Ascending aorta (tissue), 2 donors: ENCODE measurements around the gene CCR2. TPM values are rescaled to one million over a fixed set of nuclear protein-coding genes. Genes with fewer than 3 reads are reported as not detected.

ENCODE experiments used
- DNase-seq, 2 donors: peaks; one replicate each; pipeline ENCODE4 v3.0.0-alpha.2; 2019; ENCODE audit warnings: low spot score in 2 of 2
- H3K27ac ChIP-seq, 2 donors: fragments of 200-600 bp; sonication (generic); one replicate each; pipeline ENCODE4 v1.5.1; 2016 to 2017; ENCODE audit warnings: mild to moderate bottlenecking in 1 of 2
- H3K27me3 ChIP-seq: fragments of 200-600 bp; sonication (generic); one replicate; pipeline ENCODE4 v1.5.1; 2017
- H3K36me3 ChIP-seq, 2 donors: fragments of 200-600 bp; sonication (generic); one replicate each; pipeline ENCODE4 v1.5.1; 2016
- H3K4me1 ChIP-seq, 2 donors: fragments of 200-600 bp; sonication (generic); one replicate each; pipeline ENCODE4 v1.5.1; 2016 to 2017; ENCODE audit warnings: mild to moderate bottlenecking in 1 of 2
- H3K4me3 ChIP-seq, 2 donors: fragments of 200-600 bp; sonication (generic); one replicate each; pipeline ENCODE4 v1.5.1; 2016 to 2017; ENCODE audit warnings: mild to moderate bottlenecking in 1 of 2
- H3K9me3 ChIP-seq, 2 donors: fragments of 200-600 bp; sonication (generic); one replicate each; pipeline ENCODE4 v1.5.1; 2016
- CTCF ChIP-seq, 3 experiments: fragments of 200-600 bp in 2 of 3; fragments of 450-650 bp in 1 of 3; sonication (generic) in 2 of 3; IDR thresholded peaks; one replicate each; pipeline ENCODE4 v1.5.1; 2016 to 2019; ENCODE audit warnings: antibody characterized with exemption in 3 of 3, mild to moderate bottlenecking in 1 of 3, moderate library complexity in 1 of 3
- intact Hi-C: fragments of 100-400 bp; cut with DNase I; formaldehyde crosslinking; loops from one replicate; pipeline ENCODE4 v1.15.1; 2023
- total RNA-seq: library from RNA; depleted of rRNA; stranded (reverse); fragments of >200 nt; gene quantifications from one replicate; pipeline ENCODE4 v1.1.0, GENCODE V29; 2016

The CCR2 gene
- total RNA-seq, 1 donor from 2014 or later = 0.11 TPM

- H3K27me3 ChIP-seq = no peaks in the 10 kb centered on the region
- intact Hi-C loops = no loop called here
- H3K4me3 ChIP-seq = no peak overlapping the region
- no peaks in the 10 kb centered on the region for H3K9me3 ChIP-seq
- TF ChIP-seq CTCF (IDR thresholded peaks at IDR 0.05) = no peak
- no peak overlapping the region for H3K27ac ChIP-seq
- DNase-seq = no peak
- H3K4me1 ChIP-seq = no peaks in the 10 kb centered on the region
- no peaks in the 10 kb centered on the region for H3K36me3 ChIP-seq
These were observed 41.3 kb downstream of the CCR2 start for GRCh38 chr3:46395210-46395661.

- DNase-seq = no peak
- intact Hi-C loops = no loop called here
- H3K27ac ChIP-seq = no peak overlapping the region
These were observed 42.0 kb downstream of the CCR2 start for GRCh38 chr3:46395766-46396530.

GRCh38 chr3:46397111-46397510, 43.2 kb downstream of the CCR2 start:
- Histone ChIP-seq H3K4me3 (no peak overlapping the region), H3K9me3 (no peaks in the 10 kb centered on the region), H3K27me3 (no peaks in the 10 kb centered on the region), H3K27ac (no peak overlapping the region), H3K36me3 (no peaks in the 10 kb centered on the region), H3K4me1 (no peaks in the 10 kb centered on the region)
- intact Hi-C loops = no loop called here
- no peak for DNase-seq
- no peak for TF ChIP-seq CTCF (IDR thresholded peaks at IDR 0.05)

More at GRCh38 chr3:46395766-46396530, 42.0 kb downstream of the CCR2 start:
- H3K27me3 ChIP-seq = no peaks in the 10 kb centered on the region
- TF ChIP-seq CTCF (IDR thresholded peaks at IDR 0.05) = no peak
- no peak overlapping the region for H3K4me3 ChIP-seq
- H3K9me3 ChIP-seq = no peaks in the 10 kb centered on the region
- no peaks in the 10 kb centered on the region for H3K4me1 ChIP-seq
- no peaks in the 10 kb centered on the region for H3K36me3 ChIP-seq

- Histone ChIP-seq H3K9me3 (no peaks in the 10 kb centered on the region), H3K27me3 (no peaks in the 10 kb centered on the region), H3K27ac (no peak overlapping the region), H3K36me3 (no peaks in the 10 kb centered on the region), H3K4me3 (no peak overlapping the region), H3K4me1 (no peaks in the 10 kb centered on the region)
- DNase-seq = no peak
- intact Hi-C loops = no loop called here
- TF ChIP-seq CTCF (IDR thresholded peaks at IDR 0.05) = no peak
These were observed 44.5 kb downstream of the CCR2 start for GRCh38 chr3:46398186-46398955.

- intact Hi-C loops = no loop called here
- Histone ChIP-seq H3K27me3 (no peaks in the 10 kb centered on the region), H3K27ac (no peak overlapping the region), H3K4me1 (no peaks in the 10 kb centered on the region), H3K4me3 (no peak overlapping the region), H3K36me3 (no peaks in the 10 kb centered on the region), H3K9me3 (no peaks in the 10 kb centered on the region)
- TF ChIP-seq CTCF (IDR thresholded peaks at IDR 0.05) = no peak
- no peak for DNase-seq
These were observed 45.2 kb downstream of the CCR2 start for GRCh38 chr3:46399098-46399497.
